NCI-H1417 (cell line): ENCODE results near the gene LGALS1.

Experiments
- DNase-seq, 3 experiments: peaks; one replicate each; lab custom pipeline; 2025; lab: John Stamatoyannopoulos, UW

Gene LGALS1

GRCh38 chr22:37725551-37726240 lies 50.3 kb downstream of the LGALS1 start:
- no peak for DNase-seq

- no peak for DNase-seq
Measured at GRCh38 chr22:37726241-37726887, 50.9 kb downstream of the LGALS1 start.

DNA sequence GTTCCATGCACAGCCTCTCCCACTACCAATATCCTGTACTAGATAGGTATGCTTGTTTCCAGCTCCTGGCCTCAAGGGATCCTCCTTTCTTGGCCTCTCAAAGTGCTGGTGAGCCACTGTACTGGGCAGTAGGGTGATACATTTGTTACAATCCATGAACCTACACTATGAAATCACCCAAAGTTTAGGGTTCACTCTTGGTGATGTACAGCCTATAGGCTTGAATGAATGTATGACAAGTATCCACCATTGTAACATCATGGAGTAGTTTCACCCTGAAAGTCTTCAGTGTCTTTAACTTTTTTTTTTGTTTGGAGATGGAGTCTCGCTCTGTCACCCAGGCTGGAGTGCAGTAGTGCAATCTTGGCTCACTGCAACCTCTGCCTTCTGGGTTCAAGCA lies 53.2 kb downstream of the LGALS1 start:
- no peak for DNase-seq
